ENCODE results near the gene LMAN2L. TPM values are rescaled to one million over a fixed set of nuclear protein-coding genes. Genes with fewer than 3 reads are reported as not detected.

LMAN2L gene
- total and polyA plus RNA-seq, 7 donors, result 8.6 to 24.1 (median 12.7) TPM

GRCh38 chr2:96694279-96694678 lies 45.6 kb downstream of the LMAN2L start:
- H3K4me3 ChIP-seq, result no peak overlapping the region
- H3K36me3 ChIP-seq (ENCODE audit: insufficient read depth in 1 of 2, low read depth in 1 of 2), result peaks cover 0 to under 1% of the 10 kb centered on the region in 2 donors
- no peak overlapping the region for H3K27ac ChIP-seq
- intact Hi-C loops (cut with DNase I), result no loop called here
- no peaks in the 10 kb centered on the region for H3K4me1 ChIP-seq
- no peaks in the 10 kb centered on the region for H3K9me3 ChIP-seq
- no peaks in the 10 kb centered on the region for H3K27me3 ChIP-seq (ENCODE audit: insufficient read depth in 3 of 3, low read length in 2 of 3)
- no peak for ATAC-seq
- no peak for TF ChIP-seq CTCF (IDR thresholded peaks at IDR 0.05)
- WGBS, 3 donors, result 83 to 95% (median 88%) methylated on average over 8 of the region's 8 CpGs
- no peak for DNase-seq

- DNase-seq, result no peak
- 80 to 85% (median 85%) methylated on average over 12 to 14 of the region's 14 CpGs for whole genome bisulfite sequencing, 3 donors
- intact Hi-C loops (cut with DNase I), result no loop called here
These were observed 46.3 kb downstream of the LMAN2L start for GRCh38 chr2:96693286-96694200.

GRCh38 chr2:96692094-96692971 lies 47.5 kb downstream of the LMAN2L start:
- no peak for ATAC-seq
- no peaks in the 10 kb centered on the region for H3K4me1 ChIP-seq
- H3K27me3 ChIP-seq (ENCODE audit: insufficient read depth in 3 of 3, low read length in 2 of 3), result no peaks in the 10 kb centered on the region
- intact Hi-C loops (cut with DNase I), result no loop called here
- 84 to 89% (median 87%) methylated on average over 14 of the region's 14 CpGs for WGBS, 3 donors
- no peaks in the 10 kb centered on the region for H3K36me3 ChIP-seq (ENCODE audit: insufficient read depth in 1 of 2, low read depth in 1 of 2)
- no peak overlapping the region for H3K27ac ChIP-seq
- no peak for DNase-seq
- TF ChIP-seq CTCF (IDR thresholded peaks at IDR 0.05), result no peak
- no peak overlapping the region for H3K4me3 ChIP-seq
- no peaks in the 10 kb centered on the region for H3K9me3 ChIP-seq

More at GRCh38 chr2:96693286-96694200, 46.3 kb downstream of the LMAN2L start:
- Histone ChIP-seq H3K27me3 (ENCODE audit: insufficient read depth in 3 of 3, low read length in 2 of 3) (no peaks in the 10 kb centered on the region), H3K4me3 (no peak overlapping the region), H3K27ac (no peak overlapping the region), H3K4me1 (no peaks in the 10 kb centered on the region), H3K9me3 (no peaks in the 10 kb centered on the region), H3K36me3 (ENCODE audit: insufficient read depth in 1 of 2, low read depth in 1 of 2) (no peaks in the 10 kb centered on the region)
- TF ChIP-seq CTCF (IDR thresholded peaks at IDR 0.05), result no peak
- ATAC-seq, result no peak

GRCh38 chr2:96691022-96691612 lies 48.7 kb downstream of the LMAN2L start:
- DNase-seq, result no peak
- intact Hi-C loops (cut with DNase I), result no loop called here
- no peak for TF ChIP-seq CTCF (IDR thresholded peaks at IDR 0.05)

More at GRCh38 chr2:96691022-96691612, 48.7 kb downstream of the LMAN2L start:
- Histone ChIP-seq H3K36me3 (ENCODE audit: insufficient read depth in 1 of 2, low read depth in 1 of 2) (no peaks in the 10 kb centered on the region), H3K27ac (no peak overlapping the region), H3K27me3 (ENCODE audit: insufficient read depth in 3 of 3, low read length in 2 of 3) (no peaks in the 10 kb centered on the region), H3K9me3 (no peaks in the 10 kb centered on the region), H3K4me3 (no peak overlapping the region), H3K4me1 (no peaks in the 10 kb centered on the region)
- WGBS, 3 donors, result 88 to 95% (median 91%) methylated on average over 29 to 30 of the region's 30 CpGs
- no peak for ATAC-seq
